ENCODE measurements around the gene NIT1. TPM values are rescaled to one million over a fixed set of nuclear protein-coding genes. Genes with fewer than 3 reads are reported as not detected.

The NIT1 gene
- total and polyA plus RNA-seq, 2 of the 13 experiments (the other 11 are each of a cell fraction or from before 2014, with no cell fraction given), result 22.7 to 31.0 TPM

DNA sequence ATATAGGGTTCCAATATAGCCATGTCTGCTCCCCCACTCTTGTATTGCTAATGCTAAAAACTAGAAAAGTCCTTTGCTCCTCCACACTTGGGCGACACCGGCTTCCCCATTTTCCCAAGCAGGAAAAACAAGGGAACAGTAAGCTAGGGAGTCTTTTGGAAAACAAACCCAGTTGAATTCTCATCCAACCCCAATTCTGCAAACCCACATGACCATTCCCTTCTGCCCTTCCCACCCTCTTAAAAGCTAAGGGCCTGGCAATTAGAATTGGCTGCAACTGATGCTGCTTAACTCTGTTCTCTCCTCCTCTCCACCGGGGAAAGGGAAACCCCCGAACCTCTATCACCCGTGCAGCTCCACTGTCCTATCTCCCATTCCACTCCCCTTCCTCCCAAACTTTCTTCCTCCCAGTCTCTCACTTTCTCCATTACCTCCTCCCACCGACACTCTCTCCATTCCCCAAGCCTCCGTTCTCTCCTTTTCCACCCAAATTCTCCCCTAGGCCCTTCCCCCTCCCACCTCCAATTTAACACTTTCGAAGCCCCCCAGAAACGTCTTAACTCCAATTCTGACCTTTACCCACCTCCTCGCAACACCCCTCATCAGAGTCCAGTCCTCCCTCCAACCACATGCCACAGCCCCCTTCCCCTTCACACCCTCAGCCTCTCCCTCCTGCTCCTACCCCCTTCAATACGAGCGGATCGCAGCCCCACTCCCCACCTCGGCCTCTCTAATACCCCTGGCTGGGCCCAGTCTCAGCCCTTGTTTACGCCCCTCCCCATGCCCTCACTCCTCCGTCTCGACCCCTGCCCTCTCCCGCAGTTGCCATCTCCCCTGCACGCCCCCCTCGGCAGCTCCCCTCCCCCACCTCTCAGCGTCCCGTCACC lies 13.9 kb downstream of the NIT1 start (continued):
- TF ChIP-seq ZNF670 (CRISPR knock-in tag; IDR thresholded peaks at IDR 0.05; ENCODE audit: borderline replicate concordance), result 0 out of 2 replicates have a peak, but pooled peaks have one; percentile 17
- no peak for TF ChIP-seq CHD2 (IDR thresholded peaks at IDR 0.05; ENCODE audit: low read depth, low read length)
- TF ChIP-seq ZBTB3 (CRISPR knock-in tag; IDR thresholded peaks at IDR 0.05; ENCODE audit: borderline replicate concordance, low read depth), result no peak
- TF ChIP-seq, protein P1, sequence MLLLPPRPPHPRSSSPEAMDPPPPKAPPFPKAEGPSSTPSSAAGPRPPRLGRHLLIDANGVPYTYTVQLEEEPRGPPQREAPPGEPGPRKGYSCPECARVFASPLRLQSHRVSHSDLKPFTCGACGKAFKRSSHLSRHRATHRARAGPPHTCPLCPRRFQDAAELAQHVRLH (CRISPR knock-in tag; IDR thresholded peaks at IDR 0.05; ENCODE audit: borderline replicate concordance, low read depth), result no peak
- TF ChIP-seq, protein P2, sequence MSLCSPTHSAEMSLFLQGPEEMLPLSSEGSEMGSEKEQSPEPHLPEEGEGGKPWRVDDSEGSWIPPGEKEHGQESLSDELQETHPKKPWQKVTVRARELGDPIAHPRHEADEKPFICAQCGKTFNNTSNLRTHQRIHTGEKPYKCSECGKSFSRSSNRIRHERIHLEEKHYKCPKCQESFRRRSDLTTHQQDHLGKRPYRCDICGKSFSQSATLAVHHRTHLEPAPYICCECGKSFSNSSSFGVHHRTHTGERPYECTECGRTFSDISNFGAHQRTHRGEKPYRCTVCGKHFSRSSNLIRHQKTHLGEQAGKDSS (CRISPR knock-in tag; IDR thresholded peaks at IDR 0.05; ENCODE audit: borderline replicate concordance, low read depth), result no peak
- TF ChIP-seq PHB2 (IDR thresholded peaks at IDR 0.05; ENCODE audit: partially characterized antibody), result no peak
- TF ChIP-seq ZFP36L1 (CRISPR knock-in tag; IDR thresholded peaks at IDR 0.05), result 0 out of 2 replicates have a peak, but pooled peaks have one; percentile 25
- TF ChIP-seq, protein P3, sequence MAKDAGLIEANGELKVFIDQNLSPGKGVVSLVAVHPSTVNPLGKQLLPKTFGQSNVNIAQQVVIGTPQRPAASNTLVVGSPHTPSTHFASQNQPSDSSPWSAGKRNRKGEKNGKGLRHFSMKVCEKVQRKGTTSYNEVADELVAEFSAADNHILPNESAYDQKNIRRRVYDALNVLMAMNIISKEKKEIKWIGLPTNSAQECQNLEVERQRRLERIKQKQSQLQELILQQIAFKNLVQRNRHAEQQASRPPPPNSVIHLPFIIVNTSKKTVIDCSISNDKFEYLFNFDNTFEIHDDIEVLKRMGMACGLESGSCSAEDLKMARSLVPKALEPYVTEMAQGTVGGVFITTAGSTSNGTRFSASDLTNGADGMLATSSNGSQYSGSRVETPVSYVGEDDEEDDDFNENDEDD (CRISPR knock-in tag; IDR thresholded peaks at IDR 0.05; ENCODE audit: borderline replicate concordance), result no peak
- no peak for TF ChIP-seq HNF4G (IDR thresholded peaks at IDR 0.05; ENCODE audit: borderline replicate concordance, low read depth, low read length)
- 0 out of 2 replicates have a peak, but pooled peaks have one; percentile 13 for TF ChIP-seq HNF4G (CRISPR knock-in tag; IDR thresholded peaks at IDR 0.05; ENCODE audit: borderline replicate concordance, low read depth)
- TF ChIP-seq MAFK (conservative IDR thresholded peaks at IDR 0.05 in 1 of 2, IDR thresholded peaks at IDR 0.05 in 1 of 2; ENCODE audit: low read length in 2 of 2), result no peak
- TF ChIP-seq HCFC1 (IDR thresholded peaks at IDR 0.05; ENCODE audit: low read depth, low read length), result no peak
- no peak for TF ChIP-seq HOXA5 (CRISPR knock-in tag; IDR thresholded peaks at IDR 0.05)
- TF ChIP-seq ZBTB40 (IDR thresholded peaks at IDR 0.05), result no peak
- no peak for TF ChIP-seq ZBTB40 (CRISPR knock-in tag; IDR thresholded peaks at IDR 0.05)
- no peak for TF ChIP-seq SETDB1 (CRISPR knock-in tag; IDR thresholded peaks at IDR 0.05; ENCODE audit: borderline replicate concordance)
- TF ChIP-seq GLI4 (CRISPR knock-in tag; IDR thresholded peaks at IDR 0.05; ENCODE audit: borderline replicate concordance), result no peak
